ENCODE measurements around the gene PPIP5K2.

The PPIP5K2 gene

DNA sequence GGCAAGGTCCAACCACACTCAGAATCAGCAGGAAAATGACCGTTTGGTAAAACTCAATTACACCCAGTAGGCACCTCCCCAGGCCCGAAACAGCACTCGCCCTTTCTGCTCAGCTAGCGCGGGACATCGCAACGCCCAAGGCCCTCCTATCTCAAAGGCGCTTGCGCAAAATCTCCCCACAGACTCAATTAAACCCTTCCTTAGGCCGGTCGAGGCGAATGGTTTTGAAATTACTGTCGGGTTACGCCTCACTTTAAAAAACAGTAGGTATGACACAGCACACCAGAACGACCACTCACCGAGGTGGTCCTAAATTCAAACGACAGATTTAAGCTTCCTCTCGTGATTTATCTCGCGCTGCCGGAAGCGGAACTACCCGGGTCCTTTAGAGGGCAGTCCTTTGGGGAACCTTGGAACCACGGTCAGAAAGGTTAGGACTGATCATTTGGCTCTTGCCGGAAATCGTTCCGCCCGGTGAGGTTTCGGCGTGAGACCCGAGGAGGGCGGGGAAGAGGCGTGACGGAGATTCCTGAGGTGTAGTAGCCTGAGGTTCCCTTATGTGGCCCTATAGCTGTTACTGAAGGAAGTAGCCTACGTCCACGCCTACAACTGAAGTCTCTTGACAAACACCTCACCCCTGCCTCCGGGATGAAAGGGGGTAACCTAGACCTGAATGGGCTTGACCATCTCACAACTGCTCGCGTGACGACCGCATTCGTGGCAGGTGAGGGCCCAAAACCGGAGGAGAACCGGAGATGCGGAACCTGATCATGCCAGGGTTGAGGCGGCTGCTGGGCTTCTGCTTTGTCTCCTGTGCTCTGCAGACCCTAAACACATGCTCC lies at the start of gene PPIP5K2, which contains the start of gene GIN1:
TSS of gene PPIP5K2 (plus strand) at position 537 of the 842 bp plus-strand sequence. CDS start 9,289 bp downstream, outside the sequence.
TSS of gene GIN1 (minus strand) at position 374 of the 842 bp plus-strand sequence. CDS start 11,431 bp downstream, outside the sequence.
- TF ChIP-seq, protein P1, sequence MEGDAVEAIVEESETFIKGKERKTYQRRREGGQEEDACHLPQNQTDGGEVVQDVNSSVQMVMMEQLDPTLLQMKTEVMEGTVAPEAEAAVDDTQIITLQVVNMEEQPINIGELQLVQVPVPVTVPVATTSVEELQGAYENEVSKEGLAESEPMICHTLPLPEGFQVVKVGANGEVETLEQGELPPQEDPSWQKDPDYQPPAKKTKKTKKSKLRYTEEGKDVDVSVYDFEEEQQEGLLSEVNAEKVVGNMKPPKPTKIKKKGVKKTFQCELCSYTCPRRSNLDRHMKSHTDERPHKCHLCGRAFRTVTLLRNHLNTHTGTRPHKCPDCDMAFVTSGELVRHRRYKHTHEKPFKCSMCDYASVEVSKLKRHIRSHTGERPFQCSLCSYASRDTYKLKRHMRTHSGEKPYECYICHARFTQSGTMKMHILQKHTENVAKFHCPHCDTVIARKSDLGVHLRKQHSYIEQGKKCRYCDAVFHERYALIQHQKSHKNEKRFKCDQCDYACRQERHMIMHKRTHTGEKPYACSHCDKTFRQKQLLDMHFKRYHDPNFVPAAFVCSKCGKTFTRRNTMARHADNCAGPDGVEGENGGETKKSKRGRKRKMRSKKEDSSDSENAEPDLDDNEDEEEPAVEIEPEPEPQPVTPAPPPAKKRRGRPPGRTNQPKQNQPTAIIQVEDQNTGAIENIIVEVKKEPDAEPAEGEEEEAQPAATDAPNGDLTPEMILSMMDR (IDR thresholded peaks at IDR 0.05), result no peak

DNA sequence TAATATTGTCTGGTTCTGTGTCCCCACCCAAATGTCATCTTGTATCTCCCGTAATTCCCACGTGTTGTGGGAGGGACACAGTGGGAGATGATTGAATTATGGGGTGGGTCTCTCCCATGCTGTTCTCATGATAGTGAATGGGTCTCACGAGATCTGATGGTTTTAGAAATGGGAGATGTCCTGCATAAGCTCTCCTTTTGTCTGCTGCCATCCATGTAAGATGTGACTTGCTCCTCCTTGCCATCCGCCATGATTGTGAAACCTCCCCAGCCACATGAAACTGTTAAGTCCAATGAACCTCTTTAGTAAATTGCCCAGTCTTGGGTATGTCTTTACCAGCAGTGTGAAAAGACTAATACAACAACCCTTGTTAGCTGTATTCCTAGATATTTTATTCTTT lies 44.7 kb upstream of the PPIP5K2 start:
- TF ChIP-seq, protein P1 (IDR thresholded peaks at IDR 0.05), result no peak

DNA sequence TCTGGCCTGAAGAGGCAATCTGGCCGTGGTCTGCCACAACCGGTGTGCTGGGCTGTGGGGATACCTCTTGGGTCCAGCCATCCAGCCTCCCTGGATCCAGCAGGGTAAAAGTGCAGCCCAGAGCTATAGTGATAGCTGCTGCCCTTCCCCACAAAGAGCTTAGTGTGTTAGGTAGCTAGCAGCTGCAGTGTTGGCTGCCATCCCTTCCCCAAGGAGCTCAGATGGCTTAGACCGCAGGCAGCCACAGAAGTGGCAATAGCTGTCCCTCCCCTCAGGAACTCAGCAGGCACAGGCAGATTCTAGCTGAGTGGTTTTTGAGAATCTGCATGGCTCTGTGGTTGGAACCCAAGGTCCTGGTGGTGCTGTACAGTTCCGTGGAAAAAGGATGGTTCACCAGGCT lies 40.3 kb upstream of the PPIP5K2 start:
- TF ChIP-seq, protein P1 (IDR thresholded peaks at IDR 0.05), result no peak

DNA sequence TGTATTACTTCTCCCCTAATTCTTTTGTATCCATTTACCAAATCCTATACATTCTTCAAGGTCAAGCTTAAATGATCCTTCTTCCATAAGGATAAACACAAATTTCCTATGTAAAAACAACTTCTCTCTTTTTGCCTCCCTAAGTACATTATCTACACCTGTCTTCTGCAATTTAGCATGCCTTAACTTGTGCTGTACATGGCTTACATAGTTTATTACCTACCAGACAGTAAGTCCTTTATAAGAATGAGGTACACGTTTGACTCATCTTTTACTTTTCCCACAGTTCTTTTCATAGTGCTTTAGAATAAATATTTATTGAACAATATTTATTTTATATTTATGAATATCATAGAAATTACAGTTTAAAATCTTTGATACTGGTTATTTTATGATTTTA lies 33.6 kb upstream of the PPIP5K2 start:
- TF ChIP-seq, protein P1 (IDR thresholded peaks at IDR 0.05), result no peak

DNA sequence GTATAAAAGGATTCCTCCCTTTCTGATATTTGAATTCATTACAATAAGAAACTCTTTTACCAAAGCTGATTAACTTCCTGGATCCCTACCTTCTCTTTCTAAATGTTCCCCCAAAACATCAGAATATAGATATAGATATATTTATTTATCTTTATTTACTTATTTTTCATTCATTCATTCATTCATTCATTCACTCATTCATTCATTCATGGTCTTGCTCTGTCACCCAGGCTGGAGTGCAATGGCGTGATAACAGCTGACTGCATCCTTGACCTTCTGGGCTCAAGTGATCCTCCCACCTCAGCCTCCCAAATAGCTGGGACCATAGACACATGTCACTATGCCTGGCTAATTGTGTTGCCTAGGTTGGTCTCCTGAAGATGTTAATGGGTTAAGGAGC lies 30.8 kb upstream of the PPIP5K2 start:
- TF ChIP-seq, protein P1 (IDR thresholded peaks at IDR 0.05), result no peak

DNA sequence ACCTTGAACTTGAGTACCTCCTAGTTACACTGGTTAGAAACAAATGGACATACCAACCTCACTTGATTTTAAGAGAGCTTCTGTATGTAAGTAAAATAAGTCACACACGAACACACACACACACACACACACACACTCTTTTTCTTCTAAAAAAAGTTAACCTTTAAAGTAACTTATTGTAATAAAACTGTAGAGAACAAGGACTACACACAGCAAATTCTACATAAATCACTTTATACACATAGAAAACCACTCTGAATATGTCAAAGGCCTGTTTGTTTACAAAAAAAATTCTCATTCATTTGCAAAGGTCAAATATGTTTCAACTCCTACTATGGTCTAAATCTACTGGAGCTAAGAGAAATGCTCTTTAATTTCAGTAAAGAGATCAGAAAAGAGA lies 29.3 kb upstream of the PPIP5K2 start:
- TF ChIP-seq, protein P1 (IDR thresholded peaks at IDR 0.05), result no peak

DNA sequence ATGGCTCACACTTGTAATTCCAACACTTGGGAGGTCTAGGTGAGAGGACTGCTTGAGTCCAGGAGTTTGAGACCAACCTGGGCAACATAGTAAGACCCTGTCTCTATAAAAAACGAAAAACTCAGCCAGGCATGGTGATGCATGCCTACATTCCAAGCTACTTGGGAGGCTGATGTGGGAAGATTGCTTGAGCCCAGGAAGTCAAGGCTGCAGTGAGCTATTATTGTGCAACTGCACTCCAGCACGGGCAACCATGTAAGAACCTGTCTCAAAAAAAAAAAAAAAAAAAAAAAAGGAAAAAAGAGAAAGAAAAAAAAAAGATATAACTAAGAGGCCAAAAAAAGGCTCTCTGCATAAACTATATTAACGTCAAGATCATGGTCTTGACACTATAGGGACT lies 27.4 kb upstream of the PPIP5K2 start:
- TF ChIP-seq, protein P1 (IDR thresholded peaks at IDR 0.05), result no peak
